Activated naive CD4-positive, alpha-beta T cell treated with anti-CD3 and anti-CD28 coated beads, Interleukin-2, amount 10 ng/mL, durations not matched to agents 7 days and 5 days (primary cell): Measurements from ENCODE around the gene CCDC187.

Experiments
- CTCF ChIA-PET: fragments of 350-600 bp; sonication (Branson Sonifier 250); formaldehyde crosslinking; loops from one replicate; lab custom pipeline; 2021; ENCODE audit warnings: antibody characterized with exemption; lab: Charles Lee
- DNase-seq: peaks from one replicate; pipeline ENCODE4 v3.0.0-alpha.2; 2020
- H3K27ac Mint-ChIP-seq: one replicate; pipeline ENCODE4 v1.8.0; 2021; ENCODE audit warnings: mild to moderate bottlenecking, moderate library complexity, mixed read lengths
- H3K27me3 Mint-ChIP-seq: one replicate; pipeline ENCODE4 v1.8.0; 2021; ENCODE audit warnings: mild to moderate bottlenecking, mixed read lengths
- H3K36me3 Mint-ChIP-seq: one replicate; pipeline ENCODE4 v1.8.0; 2021; ENCODE audit warnings: mixed read lengths
- H3K4me1 Mint-ChIP-seq: one replicate; pipeline ENCODE4 v1.8.0; 2021; ENCODE audit warnings: mixed read lengths
- H3K4me3 Mint-ChIP-seq: one replicate; pipeline ENCODE4 v1.8.0; 2021; ENCODE audit warnings: mild to moderate bottlenecking, moderate library complexity, mixed read lengths
- H3K9me3 Mint-ChIP-seq: one replicate; pipeline ENCODE4 v1.8.0; 2021; ENCODE audit warnings: mixed read lengths

CCDC187 gene

GRCh38 chr9:136317695-136318094 lies 13.8 kb upstream of the CCDC187 start:
- peaks cover 3% of the 10 kb centered on the region for H3K36me3 Mint-ChIP-seq
- peaks cover 25% of the 10 kb centered on the region for H3K9me3 Mint-ChIP-seq
- DNase-seq: no peak
- CTCF ChIA-PET: no interaction called here
- H3K27me3 Mint-ChIP-seq: peaks cover 14% of the 10 kb centered on the region
- H3K4me1 Mint-ChIP-seq: no peaks in the 10 kb centered on the region
- no peak overlapping the region for H3K27ac Mint-ChIP-seq
- H3K4me3 Mint-ChIP-seq: no peak overlapping the region

- Mint-ChIP-seq H3K27me3 (peaks cover 9% of the 10 kb centered on the region), H3K4me3 (no peak overlapping the region), H3K36me3 (peaks cover 3% of the 10 kb centered on the region), H3K27ac (no peak overlapping the region), H3K4me1 (no peaks in the 10 kb centered on the region), H3K9me3 (peaks cover 25% of the 10 kb centered on the region)
- CTCF ChIA-PET: no interaction called here
- no peak for DNase-seq
Measured at GRCh38 chr9:136316896-136317676, 13.2 kb upstream of the CCDC187 start.

GRCh38 chr9:136316271-136316751 lies 12.4 kb upstream of the CCDC187 start:
- Mint-ChIP-seq H3K27ac (no peak overlapping the region), H3K36me3 (peaks cover 3% of the 10 kb centered on the region), H3K9me3 (peaks cover 25% of the 10 kb centered on the region), H3K27me3 (peaks cover 1% of the 10 kb centered on the region), H3K4me3 (no peak overlapping the region), H3K4me1 (no peaks in the 10 kb centered on the region)
- DNase-seq: no peak
- CTCF ChIA-PET: no interaction called here

- Mint-ChIP-seq H3K27ac (no peak overlapping the region), H3K36me3 (peaks cover 3% of the 10 kb centered on the region), H3K4me1 (no peaks in the 10 kb centered on the region), H3K4me3 (no peak overlapping the region), H3K27me3 (no peaks in the 10 kb centered on the region), H3K9me3 (peaks cover 25% of the 10 kb centered on the region)
- CTCF ChIA-PET: no interaction called here
- no peak for DNase-seq
Measured at GRCh38 chr9:136314944-136315343, 11.1 kb upstream of the CCDC187 start.

GRCh38 chr9:136314056-136314416 lies 10.1 kb upstream of the CCDC187 start:
- no peaks in the 10 kb centered on the region for H3K4me1 Mint-ChIP-seq
- peaks cover 3% of the 10 kb centered on the region for H3K36me3 Mint-ChIP-seq
- CTCF ChIA-PET: no interaction called here
- H3K9me3 Mint-ChIP-seq: peaks cover 25% of the 10 kb centered on the region
- DNase-seq: no peak
- no peaks in the 10 kb centered on the region for H3K27me3 Mint-ChIP-seq
- H3K4me3 Mint-ChIP-seq: no peak overlapping the region
- H3K27ac Mint-ChIP-seq: no peak overlapping the region

GRCh38 chr9:136313111-136314055 lies 9.5 kb upstream of the CCDC187 start:
- no peaks in the 10 kb centered on the region for H3K27me3 Mint-ChIP-seq
- H3K9me3 Mint-ChIP-seq: peaks cover 25% of the 10 kb centered on the region
- no peak overlapping the region for H3K27ac Mint-ChIP-seq
- CTCF ChIA-PET: interaction anchor here (0.8 to 1.7 kb wide), 7 partner anchors 10 to 171 kb away, joined by 3 to 8 read pairs (median 4); partner anchors contain the start of gene DNLZ
- H3K4me1 Mint-ChIP-seq: no peaks in the 10 kb centered on the region
- DNase-seq: no peak
- H3K4me3 Mint-ChIP-seq: no peak overlapping the region
- H3K36me3 Mint-ChIP-seq: peaks cover 3% of the 10 kb centered on the region

GRCh38 chr9:136312436-136312835 lies 8.5 kb upstream of the CCDC187 start:
- DNase-seq: peak; percentile 64
- peaks cover 25% of the 10 kb centered on the region for H3K9me3 Mint-ChIP-seq
- H3K36me3 Mint-ChIP-seq: peaks cover 3% of the 10 kb centered on the region
- H3K4me1 Mint-ChIP-seq: no peaks in the 10 kb centered on the region
- CTCF ChIA-PET: interaction anchor here (0.8 to 1.7 kb wide), 10 partner anchors 11 to 319 kb away, joined by 3 to 8 read pairs (median 4); partner anchors contain the start of gene DNLZ
- H3K27me3 Mint-ChIP-seq: no peaks in the 10 kb centered on the region
- H3K4me3 Mint-ChIP-seq: no peak overlapping the region
- no peak overlapping the region for H3K27ac Mint-ChIP-seq

GRCh38 chr9:136312009-136312375 lies 8.1 kb upstream of the CCDC187 start:
- H3K4me3 Mint-ChIP-seq: no peak overlapping the region
- H3K36me3 Mint-ChIP-seq: peaks cover 3% of the 10 kb centered on the region
- no peak for DNase-seq
- no peak overlapping the region for H3K27ac Mint-ChIP-seq
- no peaks in the 10 kb centered on the region for H3K27me3 Mint-ChIP-seq
- H3K4me1 Mint-ChIP-seq: no peaks in the 10 kb centered on the region
- CTCF ChIA-PET: interaction anchor here (1.0 to 1.7 kb wide), 6 partner anchors 11 to 320 kb away, joined by 3 to 8 read pairs (median 3); partner anchors contain the start of gene DNLZ
- peaks cover 25% of the 10 kb centered on the region for H3K9me3 Mint-ChIP-seq

- DNase-seq: peak; percentile 59
- H3K9me3 Mint-ChIP-seq: peaks cover 20% of the 10 kb centered on the region
- H3K4me3 Mint-ChIP-seq: no peak overlapping the region
- CTCF ChIA-PET: interaction anchor here (1.0 to 1.7 kb wide), 5 partner anchors 18 to 320 kb away, joined by 3 to 8 read pairs (median 3); partner anchors contain the start of gene DNLZ
- H3K4me1 Mint-ChIP-seq: no peaks in the 10 kb centered on the region
- H3K36me3 Mint-ChIP-seq: peaks cover 3% of the 10 kb centered on the region
- no peaks in the 10 kb centered on the region for H3K27me3 Mint-ChIP-seq
- no peak overlapping the region for H3K27ac Mint-ChIP-seq
Measured at GRCh38 chr9:136311051-136312008, 7.4 kb upstream of the CCDC187 start.

- peaks cover 12% of the 10 kb centered on the region for H3K9me3 Mint-ChIP-seq
- no peaks in the 10 kb centered on the region for H3K36me3 Mint-ChIP-seq
- DNase-seq: no peak
- H3K4me1 Mint-ChIP-seq: no peaks in the 10 kb centered on the region
- CTCF ChIA-PET: no interaction called here
- peaks cover 4% of the 10 kb centered on the region for H3K27me3 Mint-ChIP-seq
- H3K27ac Mint-ChIP-seq: no peak overlapping the region
- no peak overlapping the region for H3K4me3 Mint-ChIP-seq
Measured at GRCh38 chr9:136310273-136311030, 6.6 kb upstream of the CCDC187 start.

- Mint-ChIP-seq H3K4me1 (no peaks in the 10 kb centered on the region), H3K36me3 (no peaks in the 10 kb centered on the region), H3K9me3 (peaks cover 5% of the 10 kb centered on the region), H3K27ac (no peak overlapping the region), H3K4me3 (no peak overlapping the region), H3K27me3 (peaks cover 6% of the 10 kb centered on the region)
- DNase-seq: no peak
- CTCF ChIA-PET: no interaction called here
Measured at GRCh38 chr9:136309806-136310220, 5.9 kb upstream of the CCDC187 start.

- H3K27me3 Mint-ChIP-seq: peaks cover 6% of the 10 kb centered on the region
- H3K9me3 Mint-ChIP-seq: no peaks in the 10 kb centered on the region
- peak; percentile 32 for DNase-seq
- H3K4me3 Mint-ChIP-seq: no peak overlapping the region
- no peaks in the 10 kb centered on the region for H3K4me1 Mint-ChIP-seq
- no peaks in the 10 kb centered on the region for H3K36me3 Mint-ChIP-seq
- no peak overlapping the region for H3K27ac Mint-ChIP-seq
- CTCF ChIA-PET: interaction anchor here (0.7 kb wide), 1 partner anchor 96 kb away, joined by 3 read pairs; no protein-coding TSS in a partner anchor
Measured at GRCh38 chr9:136309101-136309801, 5.4 kb upstream of the CCDC187 start.
